Right atrium auricular region (tissue), 2 donors: ENCODE results near the gene NUCKS1. TPM values are rescaled to one million over a fixed set of nuclear protein-coding genes. Genes with fewer than 3 reads are reported as not detected.

Experiments used
- DNase-seq: peaks from one replicate; pipeline ENCODE4 v3.0.0-alpha.2; 2019; ENCODE audit warnings: low spot score
- H3K27ac ChIP-seq, 2 donors: fragments of 200-600 bp; sonication (generic); 1 replicate in 1 of 2; 2 replicates in 1 of 2; pipeline ENCODE4 v1.5.1; 2016 to 2019
- H3K27me3 ChIP-seq, 2 donors: fragments of 200-600 bp; sonication (generic); one replicate each; pipeline versions ENCODE4 v1.5.1 to v1.6.0; 2017 to 2019
- H3K36me3 ChIP-seq: fragments of 200-600 bp; sonication (generic); one replicate; pipeline ENCODE4 v1.5.1; 2016
- H3K4me1 ChIP-seq, 2 donors: fragments of 200-600 bp; sonication (generic); one replicate each; pipeline versions ENCODE4 v1.5.1 to v1.6.0; 2017 to 2019
- H3K4me3 ChIP-seq, 2 donors: fragments of 200-600 bp; sonication (generic); 1 replicate in 1 of 2; 2 replicates in 1 of 2; pipeline ENCODE4 v1.5.1; 2017 to 2019; ENCODE audit warnings: mild to moderate bottlenecking in 1 of 2, moderate library complexity in 1 of 2
- H3K9me3 ChIP-seq, 2 donors: fragments of 200-600 bp; sonication (generic); one replicate each; pipeline ENCODE4 v1.5.1; 2019
- CTCF ChIP-seq, 2 donors: fragments of 200-600 bp; sonication (generic); IDR thresholded peaks; one replicate each; pipeline ENCODE4 v1.5.1; 2019; ENCODE audit warnings: antibody characterized with exemption in 2 of 2
- total RNA-seq, 2 donors: library from RNA; depleted of rRNA; stranded (reverse); fragments of >200 nt; gene quantifications; one replicate each; pipeline ENCODE4 v1.1.0, GENCODE V29; 2016

NUCKS1 gene
- total RNA-seq, 2 donors from 2014 or later: 109 to 128 TPM

- no peak for DNase-seq
- H3K27me3 ChIP-seq: no peaks in the 10 kb centered on the region
- peaks cover 0 to 21% of the 10 kb centered on the region in 2 donors for H3K4me1 ChIP-seq
- H3K4me3 ChIP-seq: no peak overlapping the region
- H3K27ac ChIP-seq: no peak overlapping the region
- H3K9me3 ChIP-seq: no peaks in the 10 kb centered on the region
- H3K36me3 ChIP-seq: no peaks in the 10 kb centered on the region
- no peak for TF ChIP-seq CTCF (IDR thresholded peaks at IDR 0.05)
Measured at GRCh38 chr1:205664399-205665017, 85.5 kb downstream of the NUCKS1 start.

- Histone ChIP-seq H3K36me3 (no peaks in the 10 kb centered on the region), H3K9me3 (no peaks in the 10 kb centered on the region), H3K27ac (no peak overlapping the region), H3K4me1 (peaks cover 0 to 19% of the 10 kb centered on the region in 2 donors), H3K27me3 (no peaks in the 10 kb centered on the region), H3K4me3 (no peak overlapping the region)
- no peak for TF ChIP-seq CTCF (IDR thresholded peaks at IDR 0.05)
- DNase-seq: no peak
Measured at GRCh38 chr1:205663286-205663936, 86.6 kb downstream of the NUCKS1 start.

Other genes starting within 250 kb of the NUCKS1 start
- gene CDK18, start 245.5 kb downstream of the NUCKS1 start, total RNA-seq: 100 to 1,000 TPM in 1 of 2 donors, 10 to 100 TPM in 1; 85.6 to 116 TPM
- 10 to 100 TPM; 18.8 to 19.1 TPM for gene ELK4, start 118.2 kb downstream of the NUCKS1 start, total RNA-seq
- gene SLC45A3, start 69.7 kb downstream of the NUCKS1 start, total RNA-seq: 1 to 10 TPM; 2.6 to 2.7 TPM
- gene RAB29, start 25.3 kb upstream of the NUCKS1 start, total RNA-seq: 10 to 100 TPM; 17.7 to 18.6 TPM
- 100 to 1,000 TPM; 204 to 255 TPM for gene SLC41A1, start 63.0 kb upstream of the NUCKS1 start, total RNA-seq
- gene PM20D1, start 100.0 kb upstream of the NUCKS1 start, total RNA-seq: 1 to 10 TPM; 1.2 to 1.4 TPM
- 10 to 100 TPM; 24.4 to 35.4 TPM for gene SLC26A9, start 193.3 kb upstream of the NUCKS1 start, total RNA-seq